Astrocyte of the cerebellum (primary cell): ENCODE results near the gene HSF2.

Experiments
- DNase-seq: peaks from one replicate; pipeline ENCODE4 v3.0.0-alpha.2; 2011; ENCODE audit warnings: low read depth
- H3K4me3 ChIP-seq: 2 replicates; pipeline ENCODE4 v1.5.1; 2011; ENCODE audit warnings: mild to moderate bottlenecking, low read depth, low read length, moderate library complexity
- in situ Hi-C: cut with HindIII; loops from 2 replicates; pipeline ENCODE4 v1.10.0; 2017; ENCODE audit warnings: low sequenced_read_pairs
- TF ChIP-seq, protein P1 (sequence below): IDR thresholded peaks from 2 replicates; pipeline ENCODE4 v1.5.1; 2012; ENCODE audit warnings: low read length, low read depth, moderate library complexity, mild to moderate bottlenecking; ENCODE audit errors: missing control alignments

Gene HSF2

DNA sequence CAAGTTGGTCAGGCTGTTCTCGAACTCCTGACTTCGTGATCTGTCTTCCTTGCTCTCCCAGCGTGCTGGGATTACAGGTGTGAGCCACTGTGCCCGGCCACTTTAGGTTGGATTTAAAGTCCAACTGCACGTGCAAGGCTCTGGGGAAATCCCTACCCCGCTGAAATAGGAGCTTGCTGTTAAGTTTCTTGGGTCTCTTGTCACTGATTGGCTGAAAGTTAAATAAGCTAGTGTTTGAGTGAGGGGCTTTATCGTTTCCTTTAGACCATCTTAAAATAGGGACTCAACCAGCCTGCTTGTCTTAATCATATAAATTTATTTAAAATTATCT lies 83.3 kb downstream of the HSF2 start:
- H3K4me3 ChIP-seq: no peak overlapping the region
- in situ Hi-C loops: no loop called here
- no peak for DNase-seq
- TF ChIP-seq, protein P1, sequence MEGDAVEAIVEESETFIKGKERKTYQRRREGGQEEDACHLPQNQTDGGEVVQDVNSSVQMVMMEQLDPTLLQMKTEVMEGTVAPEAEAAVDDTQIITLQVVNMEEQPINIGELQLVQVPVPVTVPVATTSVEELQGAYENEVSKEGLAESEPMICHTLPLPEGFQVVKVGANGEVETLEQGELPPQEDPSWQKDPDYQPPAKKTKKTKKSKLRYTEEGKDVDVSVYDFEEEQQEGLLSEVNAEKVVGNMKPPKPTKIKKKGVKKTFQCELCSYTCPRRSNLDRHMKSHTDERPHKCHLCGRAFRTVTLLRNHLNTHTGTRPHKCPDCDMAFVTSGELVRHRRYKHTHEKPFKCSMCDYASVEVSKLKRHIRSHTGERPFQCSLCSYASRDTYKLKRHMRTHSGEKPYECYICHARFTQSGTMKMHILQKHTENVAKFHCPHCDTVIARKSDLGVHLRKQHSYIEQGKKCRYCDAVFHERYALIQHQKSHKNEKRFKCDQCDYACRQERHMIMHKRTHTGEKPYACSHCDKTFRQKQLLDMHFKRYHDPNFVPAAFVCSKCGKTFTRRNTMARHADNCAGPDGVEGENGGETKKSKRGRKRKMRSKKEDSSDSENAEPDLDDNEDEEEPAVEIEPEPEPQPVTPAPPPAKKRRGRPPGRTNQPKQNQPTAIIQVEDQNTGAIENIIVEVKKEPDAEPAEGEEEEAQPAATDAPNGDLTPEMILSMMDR: no peak
